Measurements from ENCODE around the gene OPCML. TPM values are rescaled to one million over a fixed set of nuclear protein-coding genes. Genes with fewer than 3 reads are reported as not detected.

Gene OPCML
- total RNA-seq, 4 donors from 2014 or later: 0.15 TPM; not detected in 3

DNA sequence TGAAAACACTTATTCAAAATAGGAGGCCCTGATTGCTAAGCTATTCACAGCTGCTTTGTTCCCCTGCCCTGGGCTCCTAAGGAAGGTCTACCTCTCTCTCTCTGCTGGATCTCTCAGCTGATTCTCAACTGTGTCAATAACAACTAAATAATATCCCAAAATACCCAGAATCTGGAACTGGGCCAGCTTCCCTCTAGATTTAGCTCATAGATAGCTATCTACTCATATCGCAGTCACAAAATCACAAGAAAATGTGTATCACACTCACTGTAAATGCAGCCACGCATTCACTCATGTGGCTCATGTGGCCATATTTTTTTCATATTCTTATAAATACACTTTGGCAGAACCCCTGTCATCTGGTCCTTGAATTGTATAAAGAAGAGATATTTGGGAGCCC lies 555.1 kb downstream of the OPCML start:
- Histone ChIP-seq H3K27me3 (peaks cover 10% of the 10 kb centered on the region), H3K36me3 (no peaks in the 10 kb centered on the region), H3K9me3 (no peaks in the 10 kb centered on the region), H3K4me3 (no peak overlapping the region), H3K4me1 (no peaks in the 10 kb centered on the region), H3K27ac (no peak overlapping the region)
- 59% methylated on average over 2 of the region's 2 CpGs for WGBS
- DNase-seq (ENCODE audit: low spot score in 2 of 2): no peak
- TF ChIP-seq EP300 (IDR thresholded peaks at IDR 0.05): no peak
- no peak for TF ChIP-seq POLR2A (IDR thresholded peaks at IDR 0.05)
- TF ChIP-seq, protein P1, sequence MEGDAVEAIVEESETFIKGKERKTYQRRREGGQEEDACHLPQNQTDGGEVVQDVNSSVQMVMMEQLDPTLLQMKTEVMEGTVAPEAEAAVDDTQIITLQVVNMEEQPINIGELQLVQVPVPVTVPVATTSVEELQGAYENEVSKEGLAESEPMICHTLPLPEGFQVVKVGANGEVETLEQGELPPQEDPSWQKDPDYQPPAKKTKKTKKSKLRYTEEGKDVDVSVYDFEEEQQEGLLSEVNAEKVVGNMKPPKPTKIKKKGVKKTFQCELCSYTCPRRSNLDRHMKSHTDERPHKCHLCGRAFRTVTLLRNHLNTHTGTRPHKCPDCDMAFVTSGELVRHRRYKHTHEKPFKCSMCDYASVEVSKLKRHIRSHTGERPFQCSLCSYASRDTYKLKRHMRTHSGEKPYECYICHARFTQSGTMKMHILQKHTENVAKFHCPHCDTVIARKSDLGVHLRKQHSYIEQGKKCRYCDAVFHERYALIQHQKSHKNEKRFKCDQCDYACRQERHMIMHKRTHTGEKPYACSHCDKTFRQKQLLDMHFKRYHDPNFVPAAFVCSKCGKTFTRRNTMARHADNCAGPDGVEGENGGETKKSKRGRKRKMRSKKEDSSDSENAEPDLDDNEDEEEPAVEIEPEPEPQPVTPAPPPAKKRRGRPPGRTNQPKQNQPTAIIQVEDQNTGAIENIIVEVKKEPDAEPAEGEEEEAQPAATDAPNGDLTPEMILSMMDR (IDR thresholded peaks at IDR 0.05): no peak
- TF ChIP-seq POLR2AphosphoS5 (IDR thresholded peaks at IDR 0.05): no peak

DNA sequence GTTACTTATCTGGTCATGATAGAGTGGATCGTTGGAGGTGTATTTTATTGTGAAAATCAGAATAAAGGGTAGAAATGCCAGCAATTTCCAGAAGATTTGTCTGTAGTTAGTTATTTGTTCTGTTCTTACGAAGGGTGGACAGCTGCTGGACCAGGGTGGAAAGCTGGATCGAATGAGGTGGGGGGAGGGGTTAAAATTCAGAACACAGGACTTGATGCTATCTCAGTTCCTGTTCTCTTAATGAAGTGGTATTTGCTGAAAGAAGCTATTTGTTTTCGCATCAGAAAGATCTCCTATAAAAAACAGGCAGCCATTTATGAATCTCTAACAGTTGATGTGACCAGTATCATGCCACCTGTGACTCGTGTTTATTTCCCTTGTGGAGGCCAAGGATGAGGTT lies 556.2 kb downstream of the OPCML start:
- TF ChIP-seq EP300 (IDR thresholded peaks at IDR 0.05) (no peak), POLR2A (IDR thresholded peaks at IDR 0.05) (no peak), POLR2AphosphoS5 (IDR thresholded peaks at IDR 0.05) (no peak)
- TF ChIP-seq, protein P1 (IDR thresholded peaks at IDR 0.05): no peak
- no peak overlapping the region for H3K27ac ChIP-seq
- no peak overlapping the region for H3K4me3 ChIP-seq
- peaks cover 10% of the 10 kb centered on the region for H3K27me3 ChIP-seq
- no peaks in the 10 kb centered on the region for H3K9me3 ChIP-seq
- H3K4me1 ChIP-seq: no peaks in the 10 kb centered on the region
- no peak for DNase-seq (ENCODE audit: low spot score in 2 of 2)
- H3K36me3 ChIP-seq: no peaks in the 10 kb centered on the region
- WGBS: 77% methylated on average over 5 of the region's 5 CpGs

DNA sequence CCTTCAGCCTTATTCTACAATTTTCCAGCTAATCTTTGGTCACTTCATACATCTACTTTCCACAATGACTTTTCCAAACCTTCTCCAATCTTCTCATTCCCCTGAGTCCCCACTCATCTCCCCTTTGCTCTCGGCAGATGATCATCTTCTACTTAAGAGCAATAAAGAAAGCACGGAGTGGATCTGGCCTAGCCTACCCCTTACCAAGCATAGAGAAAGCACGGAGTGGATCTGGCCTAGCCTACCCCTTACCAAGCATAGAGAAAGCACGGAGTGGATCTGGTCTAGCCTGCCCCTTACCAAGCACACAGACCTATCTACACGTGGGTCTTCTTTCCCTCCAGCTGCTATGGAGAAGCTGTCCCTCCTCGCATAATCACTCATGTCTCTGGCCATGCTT lies 558.6 kb downstream of the OPCML start:
- 73% methylated on average over 6 of the region's 6 CpGs for WGBS
- TF ChIP-seq, protein P1 (IDR thresholded peaks at IDR 0.05): no peak
- TF ChIP-seq POLR2AphosphoS5 (IDR thresholded peaks at IDR 0.05): no peak
- TF ChIP-seq POLR2A (IDR thresholded peaks at IDR 0.05): no peak
- TF ChIP-seq EP300 (IDR thresholded peaks at IDR 0.05): no peak
- Histone ChIP-seq H3K4me3 (no peak overlapping the region), H3K36me3 (no peaks in the 10 kb centered on the region), H3K27me3 (peaks cover 5% of the 10 kb centered on the region), H3K4me1 (no peaks in the 10 kb centered on the region), H3K27ac (no peak overlapping the region), H3K9me3 (no peaks in the 10 kb centered on the region)
- DNase-seq (ENCODE audit: low spot score in 2 of 2): no peak

DNA sequence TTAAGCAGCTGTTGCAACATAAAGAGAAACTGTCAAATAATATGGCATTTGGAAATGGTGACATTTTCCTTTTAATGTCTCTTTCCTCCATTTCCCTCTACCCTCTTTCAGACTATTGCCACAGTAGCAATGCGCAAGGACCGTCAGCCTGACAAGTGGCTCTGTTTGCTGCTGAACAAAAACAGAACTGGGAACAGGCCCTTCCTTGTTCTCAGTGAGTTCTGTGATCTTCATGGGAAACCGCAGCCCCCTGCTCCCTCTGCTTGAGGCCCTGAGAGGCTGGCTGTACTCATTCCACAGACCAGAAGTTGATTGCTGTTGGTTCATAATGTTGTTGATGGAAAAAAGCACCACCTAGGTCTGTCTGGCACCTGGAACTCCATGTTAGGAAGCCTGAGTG lies 559.7 kb downstream of the OPCML start:
- Histone ChIP-seq H3K36me3 (no peaks in the 10 kb centered on the region), H3K27ac (no peak overlapping the region), H3K4me1 (no peaks in the 10 kb centered on the region), H3K27me3 (no peaks in the 10 kb centered on the region), H3K9me3 (no peaks in the 10 kb centered on the region), H3K4me3 (no peak overlapping the region)
- no peak for DNase-seq (ENCODE audit: low spot score in 2 of 2)
- WGBS: 73% methylated on average over 3 of the region's 3 CpGs
- TF ChIP-seq, protein P1 (IDR thresholded peaks at IDR 0.05): no peak
- TF ChIP-seq EP300 (IDR thresholded peaks at IDR 0.05) (no peak), POLR2AphosphoS5 (IDR thresholded peaks at IDR 0.05) (no peak), POLR2A (IDR thresholded peaks at IDR 0.05) (no peak)

DNA sequence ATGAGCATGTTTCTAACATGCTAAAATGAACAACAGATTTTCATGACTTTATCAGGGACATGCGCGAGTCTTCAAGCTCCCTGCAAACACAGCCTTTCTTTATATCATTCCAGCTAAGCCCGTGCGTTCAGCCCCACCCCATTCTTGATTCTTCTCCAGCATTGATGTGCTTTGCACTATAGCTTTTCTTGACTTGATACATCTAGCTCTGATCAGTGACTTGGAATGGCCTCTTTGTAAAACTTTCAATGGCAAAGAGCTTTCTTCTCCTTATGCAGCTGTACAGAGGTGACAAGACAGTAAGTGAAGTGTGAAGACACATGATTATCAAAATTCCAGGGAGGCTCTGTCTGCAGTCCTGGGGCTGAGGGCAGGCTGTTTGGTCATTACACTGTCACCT lies 561.0 kb downstream of the OPCML start:
- H3K27me3 ChIP-seq: no peaks in the 10 kb centered on the region
- no peak overlapping the region for H3K4me3 ChIP-seq
- H3K4me1 ChIP-seq: no peaks in the 10 kb centered on the region
- no peak for DNase-seq (ENCODE audit: low spot score in 2 of 2)
- no peak overlapping the region for H3K27ac ChIP-seq
- H3K9me3 ChIP-seq: no peaks in the 10 kb centered on the region
- no peak for TF ChIP-seq EP300 (IDR thresholded peaks at IDR 0.05)
- no peak for TF ChIP-seq POLR2AphosphoS5 (IDR thresholded peaks at IDR 0.05)
- no peak for TF ChIP-seq POLR2A (IDR thresholded peaks at IDR 0.05)
- TF ChIP-seq, protein P1 (IDR thresholded peaks at IDR 0.05): no peak
- WGBS: 41% methylated on average over 4 of the region's 4 CpGs
- no peaks in the 10 kb centered on the region for H3K36me3 ChIP-seq

Data from suprapubic skin (tissue), 4 donors.